Brain microvascular endothelial cell (primary cell): ENCODE data around the gene PPP2R5A.

ENCODE experiments used
- DNase-seq: peaks from one replicate; pipeline ENCODE4 v3.0.0-alpha.2; 2020
- H3K27ac ChIP-seq: fragments of 250-450 bp; sonication (Bioruptor Pico); 2 replicates; pipeline ENCODE4 v1.5.1; 2020; ENCODE audit warnings: mild to moderate bottlenecking, moderate library complexity
- H3K27me3 ChIP-seq: fragments of 250-450 bp; sonication (Bioruptor Pico); replicated peaks from 2 replicates; pipeline ENCODE4 v1.5.1; 2020; ENCODE audit warnings: mild to moderate bottlenecking
- H3K36me3 ChIP-seq: fragments of 250-450 bp; sonication (Bioruptor Pico); replicated peaks from 2 replicates; pipeline ENCODE4 v1.5.1; 2020; ENCODE audit warnings: mild to moderate bottlenecking
- H3K4me3 ChIP-seq: 2 replicates; pipeline ENCODE4 v1.5.1; 2011; ENCODE audit warnings: low read depth, mild to moderate bottlenecking, control low read depth, low read length, moderate library complexity
- in situ Hi-C: cut with HindIII; loops from 2 replicates; pipeline ENCODE4 v1.10.0; 2017; ENCODE audit warnings: low sequenced_read_pairs, low pct_ligation_motif_present
- TF ChIP-seq, protein P1 (sequence below): IDR thresholded peaks from 2 replicates; pipeline ENCODE4 v1.5.1; 2011; ENCODE audit warnings: low read depth, mild to moderate bottlenecking, moderate library complexity, low read length, control low read depth, inconsistent platforms; ENCODE audit errors: missing control alignments

The PPP2R5A gene

DNA sequence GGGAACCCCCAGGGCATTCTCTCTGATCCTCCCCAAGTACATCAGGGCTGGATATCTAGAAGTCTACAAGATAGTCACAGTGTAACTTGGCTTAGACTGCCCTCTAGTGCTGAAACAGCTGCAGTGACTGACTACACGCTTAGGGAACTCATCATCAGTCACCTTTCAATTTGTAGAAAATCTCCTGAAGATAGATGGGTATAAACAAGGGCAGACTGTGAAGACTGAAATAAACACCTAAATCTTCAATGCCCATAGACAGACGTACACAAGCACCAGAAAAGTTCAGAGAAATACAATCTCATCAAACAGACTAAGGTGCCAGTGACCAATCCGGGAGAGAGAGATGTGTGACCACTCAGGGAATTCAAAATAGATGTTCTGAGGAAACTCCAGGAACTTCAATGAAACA, 82.9 kb downstream of the PPP2R5A start:
- peak; percentile 76 for DNase-seq
- no peak overlapping the region for H3K4me3 ChIP-seq
- no peak overlapping the region for H3K27ac ChIP-seq
- in situ Hi-C loops: no loop called here
- H3K36me3 ChIP-seq: no peaks in the 10 kb centered on the region
- H3K27me3 ChIP-seq: no peaks in the 10 kb centered on the region
- TF ChIP-seq, protein P1, sequence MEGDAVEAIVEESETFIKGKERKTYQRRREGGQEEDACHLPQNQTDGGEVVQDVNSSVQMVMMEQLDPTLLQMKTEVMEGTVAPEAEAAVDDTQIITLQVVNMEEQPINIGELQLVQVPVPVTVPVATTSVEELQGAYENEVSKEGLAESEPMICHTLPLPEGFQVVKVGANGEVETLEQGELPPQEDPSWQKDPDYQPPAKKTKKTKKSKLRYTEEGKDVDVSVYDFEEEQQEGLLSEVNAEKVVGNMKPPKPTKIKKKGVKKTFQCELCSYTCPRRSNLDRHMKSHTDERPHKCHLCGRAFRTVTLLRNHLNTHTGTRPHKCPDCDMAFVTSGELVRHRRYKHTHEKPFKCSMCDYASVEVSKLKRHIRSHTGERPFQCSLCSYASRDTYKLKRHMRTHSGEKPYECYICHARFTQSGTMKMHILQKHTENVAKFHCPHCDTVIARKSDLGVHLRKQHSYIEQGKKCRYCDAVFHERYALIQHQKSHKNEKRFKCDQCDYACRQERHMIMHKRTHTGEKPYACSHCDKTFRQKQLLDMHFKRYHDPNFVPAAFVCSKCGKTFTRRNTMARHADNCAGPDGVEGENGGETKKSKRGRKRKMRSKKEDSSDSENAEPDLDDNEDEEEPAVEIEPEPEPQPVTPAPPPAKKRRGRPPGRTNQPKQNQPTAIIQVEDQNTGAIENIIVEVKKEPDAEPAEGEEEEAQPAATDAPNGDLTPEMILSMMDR: peak; percentile 92

DNA sequence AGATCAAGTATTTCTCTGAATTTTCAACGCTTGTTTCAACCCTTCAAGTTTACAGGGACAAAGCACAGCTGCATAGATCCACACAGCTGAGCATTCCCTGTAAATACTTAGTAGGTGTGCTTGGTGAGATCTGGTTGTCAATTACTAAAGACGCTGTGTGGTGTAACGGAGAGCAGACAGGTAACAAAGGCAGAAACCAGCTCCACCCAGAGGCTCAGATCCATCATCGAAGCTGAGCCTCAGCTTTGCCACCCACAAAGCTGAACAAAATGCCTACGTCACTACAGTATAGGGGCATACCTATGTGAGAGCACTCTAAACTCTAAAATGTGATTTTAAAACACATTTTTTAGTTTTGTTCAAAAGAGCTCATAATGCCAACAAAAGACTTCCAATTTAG, 90.8 kb downstream of the PPP2R5A start:
- Histone ChIP-seq H3K4me3 (no peak overlapping the region), H3K36me3 (peaks cover 10% of the 10 kb centered on the region)

DNA sequence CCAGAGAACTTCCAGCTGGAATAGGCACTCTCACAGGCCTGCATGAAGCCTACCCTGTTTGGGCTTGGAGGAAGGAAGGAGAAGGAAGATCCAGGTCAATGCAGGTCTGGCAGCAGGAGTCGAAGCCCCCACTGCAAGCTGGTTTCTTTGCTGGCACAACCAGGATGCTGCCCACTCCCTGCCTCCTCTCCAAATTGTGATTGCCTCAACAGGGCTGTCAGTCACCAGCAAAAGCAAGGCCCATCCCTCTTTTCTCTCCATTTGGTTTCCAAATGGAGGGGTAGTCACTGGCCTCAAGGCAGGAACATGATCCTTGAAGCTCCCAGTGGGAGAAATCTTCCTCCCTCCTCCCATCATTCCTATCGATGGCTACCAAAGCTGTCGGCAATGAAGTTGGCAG, 92.4 kb downstream of the PPP2R5A start:
- Histone ChIP-seq H3K27me3 (no peaks in the 10 kb centered on the region), H3K36me3 (peaks cover 10% of the 10 kb centered on the region), H3K4me3 (no peak overlapping the region), H3K27ac (no peak overlapping the region)
- no peak for DNase-seq
- in situ Hi-C loops: no loop called here
- TF ChIP-seq, protein P1: no peak

More for the DNA sequence above, 90.8 kb downstream of the PPP2R5A start:
- Histone ChIP-seq H3K27ac (no peak overlapping the region), H3K27me3 (no peaks in the 10 kb centered on the region)
- TF ChIP-seq, protein P1: no peak
- in situ Hi-C loops: no loop called here
- DNase-seq: no peak

DNA sequence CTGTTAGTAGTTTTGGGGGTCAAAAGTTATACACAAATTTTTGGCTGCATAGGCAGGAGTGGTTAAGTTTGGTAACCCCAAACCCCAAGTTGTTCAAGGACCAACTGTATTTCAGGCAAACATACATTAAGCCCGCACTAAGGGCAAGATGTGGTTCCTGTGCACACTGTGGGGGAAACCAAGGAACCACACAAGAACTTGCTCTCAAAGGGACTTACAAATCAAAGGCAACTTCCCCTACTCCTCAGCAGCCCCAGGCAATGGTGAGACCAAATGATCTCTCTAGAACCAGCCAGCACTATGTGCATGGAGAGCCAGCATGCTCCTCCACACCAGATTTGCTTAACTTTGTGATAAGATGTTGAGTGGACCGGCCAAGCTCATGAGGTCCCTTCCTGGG, 94.2 kb downstream of the PPP2R5A start:
- TF ChIP-seq, protein P1: no peak
- Histone ChIP-seq H3K36me3 (peaks cover 15% of the 10 kb centered on the region), H3K27me3 (no peaks in the 10 kb centered on the region), H3K27ac (no peak overlapping the region), H3K4me3 (no peak overlapping the region)
- in situ Hi-C loops: no loop called here
- no peak for DNase-seq

DNA sequence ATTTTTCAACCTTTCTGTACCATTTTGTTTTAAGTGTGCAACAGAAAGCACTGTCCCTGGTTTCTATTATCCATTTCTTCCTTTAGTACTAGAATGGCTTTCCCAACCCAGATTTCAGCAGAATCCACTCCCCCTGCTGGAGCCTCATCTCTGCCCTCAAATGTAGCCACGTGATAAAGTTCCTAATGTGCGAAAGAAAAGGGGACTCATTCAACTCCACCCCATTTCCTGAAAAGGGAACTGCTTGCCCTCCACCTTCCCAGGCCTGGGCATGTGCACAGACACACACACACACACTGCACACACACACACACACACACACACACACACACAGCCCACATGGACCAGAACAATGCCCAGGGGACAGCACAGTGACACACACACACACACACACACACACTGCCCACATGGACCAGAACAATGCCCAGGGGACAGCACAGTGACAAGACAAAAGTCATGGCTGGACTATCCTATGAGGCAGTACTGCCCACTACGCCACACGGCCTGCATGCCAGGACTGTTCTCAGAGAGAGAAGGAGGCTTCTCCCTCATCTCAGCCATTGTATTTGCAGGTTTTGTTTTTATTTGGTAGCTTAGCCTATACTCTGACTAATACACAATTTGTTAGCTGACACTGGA, 96.3 kb downstream of the PPP2R5A start:
- in situ Hi-C loops: no loop called here
- DNase-seq: no peak
- no peak overlapping the region for H3K4me3 ChIP-seq
- H3K36me3 ChIP-seq: peaks cover 24% of the 10 kb centered on the region
- no peaks in the 10 kb centered on the region for H3K27me3 ChIP-seq
- H3K27ac ChIP-seq: no peak overlapping the region
- TF ChIP-seq, protein P1: no peak

DNA sequence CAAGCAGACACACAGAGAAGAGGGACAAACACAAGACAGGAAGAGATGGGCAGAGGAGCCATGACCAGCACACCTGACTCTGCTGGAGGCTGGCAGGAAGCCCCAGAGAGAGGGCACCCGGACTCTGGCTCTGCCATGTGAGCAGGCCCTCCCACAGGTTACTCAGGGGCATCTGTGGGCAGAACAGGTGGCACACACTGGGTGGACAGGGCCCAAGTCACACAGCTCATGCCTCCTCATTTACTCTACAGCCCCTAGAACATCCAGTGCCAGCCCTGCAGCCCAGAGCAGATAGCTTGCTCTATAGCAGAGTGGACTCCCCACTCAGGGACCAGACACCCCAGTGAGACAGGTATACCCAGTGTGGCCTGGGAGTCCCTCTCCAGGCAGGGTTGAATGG, 100.8 kb downstream of the PPP2R5A start:
- no peak for DNase-seq
- Histone ChIP-seq H3K36me3 (peaks cover 16% of the 10 kb centered on the region), H3K27ac (no peak overlapping the region), H3K4me3 (no peak overlapping the region), H3K27me3 (no peaks in the 10 kb centered on the region)
- in situ Hi-C loops: no loop called here
- TF ChIP-seq, protein P1: no peak
